IMR-90 (cell line): Measurements from ENCODE around the gene CUBN. TPM values are rescaled to one million over a fixed set of nuclear protein-coding genes. Genes with fewer than 3 reads are reported as not detected.

ENCODE experiments used
- ATAC-seq: fragments of 200-7000 bp; cut with Tn5 transposase; 2 replicates; pipeline ENCODE4 v1.9.1; 2020; ENCODE audit warnings: low read depth, mild to moderate bottlenecking, moderate library complexity
- BruUV-seq: library from RNA; stranded (reverse); fragments of 400-500 nt; replicated peaks from 2 replicates; lab custom pipeline; 2021; lab: Mats Ljungman, UMichigan
- CTCF ChIA-PET: fragments of 300-600 bp; formaldehyde crosslinking; extraction: SDS; loops from one replicate; lab custom pipeline; 2021; ENCODE audit warnings: antibody characterized with exemption; lab: Yijun Ruan, JAX
- POLR2A ChIA-PET: fragments of 300-600 bp; sonication (Branson Sonifier 250); formaldehyde crosslinking; loops from one replicate; lab custom pipeline; 2022; ENCODE audit warnings: antibody characterized with exemption; ENCODE audit not compliant: unreplicated experiment; lab: Charles Lee
- DNase-seq: peaks from one replicate; pipeline ENCODE4 v3.0.0; 2013
- H2AFZ ChIP-seq: replicated peaks from 2 replicates; pipeline ENCODE3; 2013; ENCODE audit warnings: low read length, mild to moderate bottlenecking; ENCODE audit not compliant: poor library complexity
- H2AK5ac ChIP-seq: 2 replicates; pipeline ENCODE4 v1.6.1; 2013; ENCODE audit warnings: low read depth, low read length, inconsistent platforms
- H2AK9ac ChIP-seq: replicated peaks from 2 replicates; pipeline ENCODE3; 2013; ENCODE audit warnings: mild to moderate bottlenecking, low read depth, low read length, moderate library complexity; ENCODE audit not compliant: poor library complexity
- H2BK120ac ChIP-seq: 2 replicates; pipeline ENCODE4 v1.6.1; 2013; ENCODE audit warnings: low read depth, low read length, inconsistent platforms
- H2BK15ac ChIP-seq: 3 replicates; pipeline ENCODE4 v1.6.1; 2013; ENCODE audit warnings: low read depth, low read length, inconsistent platforms
- H2BK20ac ChIP-seq: 2 replicates; pipeline ENCODE4 v1.6.1; 2013; ENCODE audit warnings: low read depth, mild to moderate bottlenecking, inconsistent platforms, low read length, moderate library complexity
- H2BK5ac ChIP-seq: 2 replicates; pipeline ENCODE4 v1.6.1; 2013; ENCODE audit warnings: mild to moderate bottlenecking, low read depth, low read length, inconsistent platforms; ENCODE audit not compliant: poor library complexity, severe bottlenecking
- H3K14ac ChIP-seq: replicated peaks from 2 replicates; pipeline ENCODE4 v1.6.1; 2013; ENCODE audit warnings: low read depth, low read length, inconsistent platforms
- H3K18ac ChIP-seq: 2 replicates; pipeline ENCODE4 v1.6.1; 2013; ENCODE audit warnings: low read depth, low read length, control low read depth
- H3K23ac ChIP-seq: 2 replicates; pipeline ENCODE4 v1.6.1; 2013; ENCODE audit warnings: low read depth, low read length, inconsistent platforms
- H3K27ac ChIP-seq: 2 replicates; pipeline ENCODE4 v1.5.1; 2013; ENCODE audit warnings: mild to moderate bottlenecking, control low read depth, low read length; ENCODE audit not compliant: insufficient read depth
- H3K27me3 ChIP-seq: 2 replicates; pipeline ENCODE4 v1.6.1; 2013; ENCODE audit warnings: low read length; ENCODE audit not compliant: control insufficient read depth, insufficient read depth
- H3K36me3 ChIP-seq: 2 replicates; pipeline ENCODE4 v1.6.1; 2013; ENCODE audit warnings: low read length, mixed read lengths; ENCODE audit not compliant: control insufficient read depth, insufficient read depth
- H3K4ac ChIP-seq: 2 replicates; pipeline ENCODE4 v1.6.1; 2013; ENCODE audit warnings: low read depth, low read length, inconsistent platforms
- H3K4me1 ChIP-seq: 2 replicates; pipeline ENCODE4 v1.6.1; 2013; ENCODE audit warnings: low read length, mixed read lengths; ENCODE audit not compliant: control insufficient read depth, insufficient read depth
- H3K4me2 ChIP-seq: 2 replicates; pipeline ENCODE4 v1.6.1; 2013; ENCODE audit warnings: low read depth, mild to moderate bottlenecking, control low read depth, low read length, moderate library complexity
- H3K4me3 ChIP-seq: 2 replicates; pipeline ENCODE4 v1.5.1; 2013; ENCODE audit warnings: low read depth, mild to moderate bottlenecking, control low read depth, low read length, moderate library complexity; ENCODE audit not compliant: insufficient read depth
- H3K56ac ChIP-seq: 2 replicates; pipeline ENCODE4 v1.6.1; 2013; ENCODE audit warnings: low read length, inconsistent platforms; ENCODE audit not compliant: insufficient read depth; ENCODE audit errors: extremely low read depth
- H3K79me1 ChIP-seq, 2 experiments: 2 replicates each; pipeline ENCODE4 v1.6.1; 2013; ENCODE audit warnings: low read length in 2 of 2, inconsistent platforms in 1 of 2, low read depth in 1 of 2
- H3K9ac ChIP-seq: 2 replicates; pipeline ENCODE4 v1.6.1; 2013; ENCODE audit warnings: low read depth, low read length, control low read depth
- H3K9me1 ChIP-seq: 2 replicates; pipeline ENCODE4 v1.6.1; 2013; ENCODE audit warnings: low read length, inconsistent platforms; ENCODE audit not compliant: insufficient read depth
- H3K9me3 ChIP-seq: 2 replicates; pipeline ENCODE4 v1.6.1; 2013; ENCODE audit warnings: low read length; ENCODE audit not compliant: control insufficient read depth, insufficient read depth
- H4K20me1 ChIP-seq: 2 replicates; pipeline ENCODE4 v1.6.1; 2013; ENCODE audit warnings: low read length, inconsistent platforms; ENCODE audit not compliant: insufficient read depth
- H4K5ac ChIP-seq: 2 replicates; pipeline ENCODE4 v1.6.1; 2013; ENCODE audit warnings: mild to moderate bottlenecking, low read depth, low read length, control low read depth
- H4K8ac ChIP-seq, 2 experiments: 2 replicates each; pipeline ENCODE4 v1.6.1; 2013; ENCODE audit warnings: low read depth in 2 of 2, low read length in 2 of 2, control low read depth in 1 of 2, inconsistent platforms in 1 of 2
- H4K91ac ChIP-seq: 2 replicates; pipeline ENCODE4 v1.6.1; 2013; ENCODE audit warnings: low read depth, low read length, inconsistent platforms; ENCODE audit not compliant: insufficient read depth
- BHLHE40 ChIP-seq: fragments of 150-350 bp; IDR thresholded peaks from 2 replicates; pipeline ENCODE4 v1.6.1; 2016; ENCODE audit warnings: mild to moderate bottlenecking, low read depth, low read length
- CHD1 ChIP-seq: IDR thresholded peaks from 2 replicates; pipeline ENCODE4 v1.6.1; 2012; ENCODE audit warnings: low read depth, low read length, improper control_type of control experiment
- FOS ChIP-seq: fragments of 150-350 bp; IDR thresholded peaks from 2 replicates; pipeline ENCODE4 v1.6.1; 2016; ENCODE audit warnings: low read depth, low read length
- MAFK ChIP-seq: IDR thresholded peaks from 2 replicates; pipeline ENCODE4 v1.6.1; 2012; ENCODE audit warnings: low read depth, low read length, improper control_type of control experiment
- MAZ ChIP-seq: IDR thresholded peaks from 2 replicates; pipeline ENCODE4 v1.6.1; 2012; ENCODE audit warnings: low read depth, mild to moderate bottlenecking, low read length, improper control_type of control experiment, moderate library complexity, borderline replicate concordance
- MXI1 ChIP-seq: IDR thresholded peaks from 2 replicates; pipeline ENCODE4 v1.6.1; 2012; ENCODE audit warnings: low read depth, mild to moderate bottlenecking, low read length, moderate library complexity, borderline replicate concordance
- NFE2L2 ChIP-seq: fragments of 150-350 bp; IDR thresholded peaks from 2 replicates; pipeline ENCODE4 v1.6.1; 2016; ENCODE audit warnings: low read depth, mild to moderate bottlenecking, low read length
- POLR2A ChIP-seq: IDR thresholded peaks from 2 replicates; pipeline ENCODE4 v1.6.1; 2012; ENCODE audit warnings: mild to moderate bottlenecking, low read depth, low read length
- RAD21 ChIP-seq: IDR thresholded peaks from 2 replicates; pipeline ENCODE4 v1.6.1; 2012; ENCODE audit warnings: low read length, improper control_type of control experiment
- RCOR1 ChIP-seq: IDR thresholded peaks from 2 replicates; pipeline ENCODE4 v1.6.1; 2012; ENCODE audit warnings: mild to moderate bottlenecking, low read length, improper control_type of control experiment; ENCODE audit not compliant: insufficient replicate concordance
- RFX5 ChIP-seq: IDR thresholded peaks from 2 replicates; pipeline ENCODE4 v1.8.0; 2012; ENCODE audit warnings: low read depth, mild to moderate bottlenecking, low read length, moderate library complexity
- SMC3 ChIP-seq: fragments of 150-350 bp; IDR thresholded peaks from 2 replicates; pipeline ENCODE4 v1.6.1; 2016; ENCODE audit warnings: low read depth, mild to moderate bottlenecking, antibody characterized with exemption, low read length, moderate library complexity
- WGBS, 2 experiments: methylation state at CpG; one replicate each; pipeline versions ENCODE4 v1.1.5 to v1.1.7; 2013; ENCODE audit warnings: missing lambda C conversion rate in 2 of 2; ENCODE audit not compliant: insufficient read length in 1 of 2; ENCODE audit errors: extremely low coverage in 2 of 2; 5-methylcytosine and 5-hydroxymethylcytosine counted together
- dilution Hi-C: fragments of 300-500 bp; cut with HindIII; formaldehyde crosslinking; loops from one replicate; pipeline ENCODE4 v1.14.3; 2018; ENCODE audit warnings: low sequenced_read_pairs; ENCODE audit not compliant: unreplicated experiment
- in situ Hi-C: fragments of 300-500 bp; cut with MboI; formaldehyde crosslinking; loops from 3 replicates; pipeline ENCODE4 v1.14.3; 2019; ENCODE audit warnings: low sequenced_read_pairs, inconsistent platforms, mixed read lengths
- intact Hi-C: fragments of 100-400 bp; cut with micrococcal nuclease; formaldehyde crosslinking; loops from 2 replicates; pipeline ENCODE4 v1.10.0; 2022
- polyA plus RNA-seq, 3 experiments: library from polyadenylated mRNA; depleted of rRNA; stranded (reverse); fragments of >200 nt; gene quantifications; 2 replicates each; pipeline ENCODE4 v1.2.3, GENCODE V29; 2012; ENCODE audit warnings: low replicate concordance in 1 of 3
- total RNA-seq: library from RNA; depleted of rRNA; stranded (reverse); fragments of >200 nt; gene quantifications from 2 replicates; pipeline ENCODE4 v1.2.3, GENCODE V29; 2012
- TF ChIP-seq, protein P1 (sequence below): conservative IDR thresholded peaks from 2 replicates; pipeline ENCODE4 v1.5.1; 2012; ENCODE audit warnings: mild to moderate bottlenecking, low read depth, low read length, improper control_type of control experiment
- TF ChIP-seq, protein P2 (sequence below): fragments of 150-350 bp; IDR thresholded peaks from 2 replicates; pipeline ENCODE4 v1.6.1; 2017; ENCODE audit warnings: mild to moderate bottlenecking, antibody characterized with exemption, low read length, low read depth
- TF ChIP-seq, protein P3 (sequence below): fragments of 150-350 bp; IDR thresholded peaks from 2 replicates; pipeline ENCODE4 v1.6.1; 2016; ENCODE audit warnings: low read depth, mild to moderate bottlenecking, low read length, moderate library complexity, borderline replicate concordance

CUBN gene
- total and polyA plus RNA-seq, 2 of the 4 experiments (the other 2 are of a cell fraction), result 0.19 to 0.54 TPM

DNA sequence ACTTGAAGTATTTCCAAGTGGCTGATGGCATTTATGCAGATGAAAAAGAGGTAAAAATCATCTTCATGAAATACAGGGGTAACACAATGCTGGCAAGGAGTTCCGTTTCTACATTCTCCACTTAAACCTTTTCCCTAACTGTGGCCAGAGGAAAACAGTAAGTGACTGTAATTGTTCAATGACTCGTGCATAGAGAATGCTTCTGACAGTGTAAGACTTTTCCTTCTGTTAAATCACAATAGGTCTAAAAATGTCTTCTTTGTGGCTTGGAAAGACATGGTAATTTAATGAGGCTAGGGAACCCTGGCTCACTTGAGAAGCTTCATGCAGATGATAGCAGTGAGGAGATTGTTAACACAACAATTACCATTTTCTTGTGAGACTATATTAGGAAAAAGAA lies 262.1 kb downstream of the CUBN start:
- dilution Hi-C loops, result no loop called here
- Histone ChIP-seq H4K5ac (no peak overlapping the region; the same call in 1 of the 2 replicates), H3K36me3 (no peaks in the 10 kb centered on the region), H2AFZ (no peak overlapping the region), H3K27ac (no peak overlapping the region), H3K18ac (no peak overlapping the region; the same call in 1 of the 2 replicates), H4K8ac (no peak overlapping the region; a peak in 1 of 4 replicates), H2AK9ac (no peak overlapping the region), H3K4me1 (peaks cover 7% of the 10 kb centered on the region), H2BK20ac (0 out of 2 replicates have a peak overlapping the region, but pooled peaks have one; percentile 2), H3K4ac (no peak overlapping the region), H3K56ac (no peak overlapping the region), H3K4me3 (no peak overlapping the region), H4K91ac (no peak overlapping the region), H2BK5ac (no peak overlapping the region), H4K20me1 (no peaks in the 10 kb centered on the region), H3K23ac (no peak overlapping the region), H3K4me2 (peak overlapping the region; percentile 74; the same call in 1 of the 2 replicates), H3K9me1 (peaks cover 3% of the 10 kb centered on the region; the same call in 1 of the 2 replicates), H3K9me3 (no peaks in the 10 kb centered on the region), H2BK15ac (no peak overlapping the region), H2AK5ac (no peak overlapping the region), H3K27me3 (no peaks in the 10 kb centered on the region), H2BK120ac (peak overlapping the region; percentile 35; the same call in 1 of the 2 replicates), H3K79me1 (no peaks in the 10 kb centered on the region), H3K9ac (no peak overlapping the region), H3K14ac (no peak overlapping the region; the same call in 1 of the 2 replicates)
- intact Hi-C loops, result no loop called here
- DNase-seq, result peak; percentile 69
- POLR2A ChIA-PET, result no interaction called here
- TF ChIP-seq, protein P1, sequence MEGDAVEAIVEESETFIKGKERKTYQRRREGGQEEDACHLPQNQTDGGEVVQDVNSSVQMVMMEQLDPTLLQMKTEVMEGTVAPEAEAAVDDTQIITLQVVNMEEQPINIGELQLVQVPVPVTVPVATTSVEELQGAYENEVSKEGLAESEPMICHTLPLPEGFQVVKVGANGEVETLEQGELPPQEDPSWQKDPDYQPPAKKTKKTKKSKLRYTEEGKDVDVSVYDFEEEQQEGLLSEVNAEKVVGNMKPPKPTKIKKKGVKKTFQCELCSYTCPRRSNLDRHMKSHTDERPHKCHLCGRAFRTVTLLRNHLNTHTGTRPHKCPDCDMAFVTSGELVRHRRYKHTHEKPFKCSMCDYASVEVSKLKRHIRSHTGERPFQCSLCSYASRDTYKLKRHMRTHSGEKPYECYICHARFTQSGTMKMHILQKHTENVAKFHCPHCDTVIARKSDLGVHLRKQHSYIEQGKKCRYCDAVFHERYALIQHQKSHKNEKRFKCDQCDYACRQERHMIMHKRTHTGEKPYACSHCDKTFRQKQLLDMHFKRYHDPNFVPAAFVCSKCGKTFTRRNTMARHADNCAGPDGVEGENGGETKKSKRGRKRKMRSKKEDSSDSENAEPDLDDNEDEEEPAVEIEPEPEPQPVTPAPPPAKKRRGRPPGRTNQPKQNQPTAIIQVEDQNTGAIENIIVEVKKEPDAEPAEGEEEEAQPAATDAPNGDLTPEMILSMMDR, result no peak
- no peak for TF ChIP-seq BHLHE40
- no peak for TF ChIP-seq POLR2A
- TF ChIP-seq CHD1, result no peak
- TF ChIP-seq, protein P2, sequence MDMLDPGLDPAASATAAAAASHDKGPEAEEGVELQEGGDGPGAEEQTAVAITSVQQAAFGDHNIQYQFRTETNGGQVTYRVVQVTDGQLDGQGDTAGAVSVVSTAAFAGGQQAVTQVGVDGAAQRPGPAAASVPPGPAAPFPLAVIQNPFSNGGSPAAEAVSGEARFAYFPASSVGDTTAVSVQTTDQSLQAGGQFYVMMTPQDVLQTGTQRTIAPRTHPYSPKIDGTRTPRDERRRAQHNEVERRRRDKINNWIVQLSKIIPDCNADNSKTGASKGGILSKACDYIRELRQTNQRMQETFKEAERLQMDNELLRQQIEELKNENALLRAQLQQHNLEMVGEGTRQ, result no peak
- no peak for TF ChIP-seq MAFK
- TF ChIP-seq NFE2L2, result no peak
- no peak for TF ChIP-seq MXI1
- no peak for TF ChIP-seq RCOR1
- no peak for TF ChIP-seq RFX5
- TF ChIP-seq, protein P3, sequence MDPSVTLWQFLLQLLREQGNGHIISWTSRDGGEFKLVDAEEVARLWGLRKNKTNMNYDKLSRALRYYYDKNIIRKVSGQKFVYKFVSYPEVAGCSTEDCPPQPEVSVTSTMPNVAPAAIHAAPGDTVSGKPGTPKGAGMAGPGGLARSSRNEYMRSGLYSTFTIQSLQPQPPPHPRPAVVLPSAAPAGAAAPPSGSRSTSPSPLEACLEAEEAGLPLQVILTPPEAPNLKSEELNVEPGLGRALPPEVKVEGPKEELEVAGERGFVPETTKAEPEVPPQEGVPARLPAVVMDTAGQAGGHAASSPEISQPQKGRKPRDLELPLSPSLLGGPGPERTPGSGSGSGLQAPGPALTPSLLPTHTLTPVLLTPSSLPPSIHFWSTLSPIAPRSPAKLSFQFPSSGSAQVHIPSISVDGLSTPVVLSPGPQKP, result no peak
- TF ChIP-seq FOS, result no peak
- no peak for TF ChIP-seq RAD21
- TF ChIP-seq SMC3, result no peak
- TF ChIP-seq MAZ, result no peak
- no TSS peak for BruUV-seq
- no CpG with 5 or more reads among the region's 2 CpGs for WGBS, 2 experiments
- CTCF ChIA-PET, result no interaction called here
- in situ Hi-C loops, result no loop called here
- peak; percentile 73 for ATAC-seq
